NCI-H526 (cell line): ENCODE results near the gene NFASC.

ENCODE experiments used
- DNase-seq, 2 experiments: peaks; one replicate each; lab custom pipeline; 2025; lab: John Stamatoyannopoulos, UW

The NFASC gene

DNA sequence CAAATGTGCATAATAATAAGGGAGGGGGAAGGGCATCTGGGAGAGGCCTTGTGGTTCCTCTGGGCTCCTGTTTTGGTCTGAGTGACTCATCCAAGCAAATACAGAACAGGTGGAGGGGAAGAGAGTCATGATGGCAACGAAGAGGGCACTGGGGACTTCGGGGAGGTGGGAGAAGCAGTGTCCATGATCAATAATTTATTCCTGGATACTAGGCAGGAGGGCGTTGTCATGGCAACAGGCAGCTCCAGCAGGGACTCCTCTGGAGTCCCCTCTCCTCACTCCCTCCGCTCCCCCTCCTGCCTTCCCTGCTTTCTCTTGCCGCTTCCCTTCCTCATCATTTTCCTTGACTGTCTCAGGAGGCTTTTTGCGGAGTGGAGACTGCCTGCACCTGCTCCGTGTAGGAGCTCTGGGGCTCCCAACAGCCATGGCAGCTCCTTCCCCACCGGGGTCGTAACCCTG, 12.3 kb upstream of the NFASC start:
- no peak for DNase-seq

DNA sequence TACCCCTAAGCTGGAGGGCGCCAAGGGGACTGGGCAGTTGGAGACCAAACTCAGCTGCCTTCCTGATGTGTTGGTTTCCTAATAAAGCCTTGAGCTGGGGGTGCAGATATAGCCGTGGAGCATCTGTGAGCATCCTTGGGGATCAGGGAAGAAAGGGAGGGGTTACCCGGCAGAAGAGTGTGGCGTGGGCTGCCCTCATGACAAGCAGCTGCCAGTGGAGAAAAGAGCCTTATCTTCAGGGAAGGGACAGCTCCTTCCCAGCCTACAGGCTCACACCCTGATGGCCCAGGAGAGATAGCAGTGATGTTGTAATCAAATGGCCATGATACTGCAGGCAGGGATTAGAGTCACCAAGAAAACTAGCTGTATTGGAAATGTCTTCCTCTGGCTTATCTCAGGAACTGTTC, 10.8 kb upstream of the NFASC start:
- no peak for DNase-seq

DNA sequence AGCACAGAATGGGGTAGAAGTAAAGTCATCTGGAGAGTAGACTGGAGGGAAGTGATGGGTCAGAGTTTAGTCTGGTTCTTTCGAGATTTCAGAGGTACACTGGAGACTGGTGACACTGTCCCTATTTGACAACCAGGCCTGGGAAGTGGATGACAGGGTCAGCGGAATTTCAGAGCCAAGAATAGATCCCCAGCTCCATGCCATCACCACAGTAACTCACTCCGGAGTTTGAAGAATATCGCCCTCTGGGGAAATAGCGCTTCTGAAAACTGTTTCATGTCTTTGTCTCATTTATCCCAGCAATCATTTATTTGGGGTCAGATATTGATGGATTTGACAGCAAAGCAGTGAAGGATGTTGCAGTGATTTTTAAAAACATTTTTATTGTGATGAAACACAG, 7.6 kb upstream of the NFASC start:
- no peak for DNase-seq

DNA sequence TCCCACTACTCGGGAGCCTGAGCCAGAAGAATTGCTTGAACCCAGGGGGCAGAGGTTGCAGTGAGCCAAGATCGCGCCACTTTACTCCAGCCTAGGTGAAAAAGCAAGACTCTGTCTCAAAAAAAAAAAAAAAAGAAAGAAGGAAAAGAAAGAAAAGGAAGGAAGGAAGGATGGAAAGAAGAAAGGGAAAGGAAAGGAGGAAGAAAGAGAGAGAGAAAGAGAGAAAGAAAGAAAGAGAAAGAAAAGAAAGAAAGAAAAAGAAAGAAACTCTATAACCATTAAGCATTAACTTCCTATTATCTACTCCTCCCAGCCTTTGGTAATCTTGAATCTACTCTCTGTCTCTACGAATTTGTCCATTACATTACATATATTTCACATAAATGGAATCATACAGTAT, 6.9 kb upstream of the NFASC start:
- DNase-seq, result no peak

DNA sequence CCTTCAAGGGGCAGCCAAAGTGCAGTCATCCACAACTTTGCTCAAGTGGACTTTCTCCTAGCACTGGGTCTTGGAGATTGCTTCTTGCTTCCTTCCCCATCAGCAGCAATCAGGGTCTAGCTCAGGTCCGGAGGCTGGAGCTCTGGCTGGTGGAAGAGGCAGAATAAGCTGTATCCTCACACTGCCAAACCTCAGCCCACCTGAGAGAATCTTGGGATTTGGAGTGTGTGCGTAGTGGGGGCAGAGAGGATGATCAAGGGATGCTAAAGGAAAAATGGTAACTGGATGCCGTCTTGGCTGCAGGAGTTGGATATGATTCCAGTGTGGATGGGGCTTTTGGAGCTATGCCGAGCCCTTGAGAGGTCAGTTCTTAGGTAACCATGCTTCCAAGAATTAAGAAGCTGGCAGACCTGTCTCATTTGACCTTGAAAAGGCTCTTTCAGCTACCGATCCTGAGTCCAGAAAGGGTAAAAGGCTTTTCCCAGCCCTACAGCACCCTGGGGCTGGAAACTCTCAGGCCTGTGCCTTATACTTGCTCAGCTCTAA, 4.5 kb upstream of the NFASC start:
- no peak for DNase-seq

DNA sequence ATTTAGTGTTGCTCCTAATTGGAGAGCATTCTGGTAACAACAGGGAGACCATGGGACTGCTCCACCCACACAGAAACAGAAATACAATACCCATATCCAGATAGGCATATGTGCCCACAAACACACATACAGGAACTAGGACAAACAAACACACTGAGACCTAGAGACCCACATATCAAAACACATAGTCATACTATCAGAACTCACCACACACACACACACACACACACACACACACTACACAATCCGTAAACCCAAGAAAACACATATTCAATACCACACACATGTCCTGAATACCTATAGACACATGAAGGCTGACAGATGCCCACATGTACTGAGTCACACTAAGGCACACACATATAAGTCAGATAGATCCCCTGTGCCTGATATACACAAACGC, 3.5 kb upstream of the NFASC start:
- DNase-seq, result no peak

DNA sequence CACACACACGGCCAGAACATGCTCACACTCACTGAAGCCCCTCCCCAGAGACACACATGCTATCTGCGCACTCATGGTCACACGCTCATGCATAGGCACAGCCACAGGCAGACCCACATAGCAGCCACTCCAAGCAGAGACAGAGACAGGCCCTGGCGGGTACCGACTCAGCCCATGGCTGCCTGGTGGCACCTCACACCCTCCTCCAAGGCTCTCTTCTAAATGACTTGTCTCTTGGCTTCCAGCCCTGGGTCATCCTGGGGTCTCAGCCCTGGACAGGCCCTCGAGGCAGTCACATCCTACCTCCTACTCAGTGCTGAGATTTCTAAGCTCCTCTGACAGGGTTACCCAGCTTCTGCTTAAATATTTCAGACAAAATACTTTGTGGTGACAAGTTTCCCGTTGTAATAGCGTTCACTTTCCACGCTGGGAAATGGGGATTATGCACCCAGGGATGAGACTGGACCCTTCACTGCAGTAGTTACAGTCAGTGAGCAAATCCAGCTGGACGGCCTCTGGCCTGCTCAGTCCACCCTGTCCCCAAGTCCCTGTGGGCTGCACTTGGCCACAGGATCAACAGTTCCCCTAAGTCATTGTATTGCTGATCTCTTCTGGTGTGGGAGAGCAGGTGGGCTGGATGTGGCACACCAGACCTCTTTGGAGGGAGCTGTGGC, 2.9 kb upstream of the NFASC start:
- DNase-seq, result no peak

DNA sequence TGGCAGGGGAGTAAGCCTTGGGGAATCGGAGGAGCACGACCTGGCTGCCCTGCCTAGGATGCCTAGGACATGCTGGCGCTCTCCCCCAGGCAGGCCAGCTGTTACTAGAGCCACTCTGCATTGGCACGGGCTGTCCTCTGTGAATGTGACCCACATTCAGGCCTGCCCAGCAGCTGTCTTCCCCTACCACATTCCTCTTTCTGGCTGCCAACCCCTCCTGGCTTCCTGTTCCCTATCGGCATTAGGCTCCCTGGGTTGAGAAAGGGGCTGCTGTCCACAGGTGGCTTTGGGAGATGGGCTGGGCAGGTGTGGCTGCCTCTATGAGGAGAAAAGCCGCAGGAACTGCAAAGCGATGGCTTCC, 2.3 kb upstream of the NFASC start:
- DNase-seq, result no peak

DNA sequence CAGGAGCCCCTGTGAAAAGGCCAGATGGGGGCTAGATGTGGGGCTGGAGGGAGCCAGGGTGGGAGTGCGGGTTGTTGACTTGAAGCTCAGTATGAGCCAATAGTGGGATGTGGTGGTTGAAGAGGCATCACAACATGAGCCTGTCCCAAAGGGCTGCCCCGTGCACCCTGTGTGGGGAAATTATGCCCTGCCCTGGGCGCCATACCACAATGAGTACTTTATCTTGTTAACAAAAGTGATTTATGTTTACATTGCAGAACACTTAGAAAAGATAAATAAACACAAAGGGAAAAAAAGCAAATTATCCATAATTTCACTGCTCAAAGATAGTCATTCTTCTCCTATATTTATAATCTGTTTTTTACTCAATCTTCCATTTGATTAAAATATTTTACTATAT, 1.6 kb upstream of the NFASC start:
- no peak for DNase-seq

DNA sequence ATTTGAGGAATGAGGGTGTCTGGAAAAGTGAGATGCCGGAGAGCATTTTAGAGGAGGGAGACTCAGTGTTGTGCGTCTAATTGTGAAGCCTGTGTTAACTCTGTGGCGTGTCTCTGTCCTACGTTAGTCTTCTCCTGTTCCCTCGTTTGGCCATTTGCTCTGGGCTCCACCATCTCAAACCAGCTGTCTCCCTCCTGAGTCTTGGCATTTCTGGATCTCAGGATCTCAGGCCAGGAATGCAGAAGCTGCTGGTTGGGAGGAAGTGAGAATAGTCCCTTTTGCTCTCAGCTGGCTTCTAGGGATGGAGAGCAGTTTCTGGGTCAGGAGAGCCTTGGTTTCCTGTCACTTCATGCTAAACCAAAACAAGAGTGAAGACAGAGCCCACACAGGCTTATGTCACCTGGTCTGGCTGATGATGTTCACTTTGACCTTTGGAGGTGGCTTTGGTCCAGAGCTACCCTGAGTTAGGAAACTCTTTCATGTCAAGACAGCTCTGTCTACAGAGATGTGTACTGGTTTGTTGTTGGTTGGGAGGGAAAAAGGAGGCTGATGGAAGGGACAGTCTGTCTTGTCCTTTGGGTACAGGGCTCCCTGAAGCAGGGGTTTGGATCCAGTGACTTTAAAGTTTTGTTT, 859 bp downstream of the NFASC start:
- DNase-seq, result no peak

DNA sequence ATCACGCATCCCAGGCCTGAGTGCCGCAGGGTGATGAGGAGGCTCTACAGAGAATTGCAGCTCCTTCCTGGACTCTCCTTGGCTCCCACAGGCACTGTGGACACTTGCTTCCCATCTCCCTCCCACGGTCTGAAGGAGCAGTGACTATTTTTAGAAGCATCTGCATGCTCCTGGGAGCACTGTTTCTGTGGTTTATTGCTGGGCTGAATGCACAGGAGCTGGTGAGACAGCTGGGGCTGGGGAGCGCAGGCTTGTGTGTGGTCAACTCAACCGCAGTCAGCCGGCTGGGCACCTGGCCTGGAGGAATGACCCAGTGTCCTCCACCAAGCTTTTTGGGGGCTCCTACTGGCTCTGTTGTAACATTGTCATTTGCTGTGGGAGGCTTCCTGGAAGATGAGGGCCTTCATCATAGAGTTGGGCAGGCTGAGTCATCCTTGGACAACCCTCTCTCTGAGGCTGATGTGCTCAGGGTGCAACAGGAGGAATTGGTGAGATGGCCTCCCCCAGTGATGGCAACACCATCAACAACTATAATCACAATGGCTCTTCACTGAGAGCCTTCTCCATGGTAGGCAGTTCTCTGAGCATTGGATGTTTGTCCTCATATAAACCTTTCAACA, 1.7 kb downstream of the NFASC start:
- no peak for DNase-seq

DNA sequence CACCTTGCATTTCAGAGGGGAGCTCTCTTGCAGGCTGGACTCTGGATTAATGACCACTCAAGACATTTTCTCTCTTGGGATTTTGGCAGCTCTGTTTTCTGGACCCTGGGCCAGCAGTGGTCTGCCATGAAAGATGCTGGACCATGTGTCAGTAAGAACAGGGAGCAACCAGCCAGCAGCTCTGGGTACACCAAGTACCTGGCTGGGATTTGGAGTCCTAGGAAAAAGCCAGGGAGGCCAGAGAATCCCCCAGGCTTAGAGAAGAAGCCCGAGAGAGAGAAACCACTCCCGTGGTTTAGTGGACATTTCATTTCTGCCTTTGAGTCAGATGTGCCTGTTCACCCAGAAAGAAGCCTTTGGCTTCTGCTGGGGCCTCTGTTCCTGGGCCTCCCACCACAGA, 2.5 kb downstream of the NFASC start:
- no peak for DNase-seq

DNA sequence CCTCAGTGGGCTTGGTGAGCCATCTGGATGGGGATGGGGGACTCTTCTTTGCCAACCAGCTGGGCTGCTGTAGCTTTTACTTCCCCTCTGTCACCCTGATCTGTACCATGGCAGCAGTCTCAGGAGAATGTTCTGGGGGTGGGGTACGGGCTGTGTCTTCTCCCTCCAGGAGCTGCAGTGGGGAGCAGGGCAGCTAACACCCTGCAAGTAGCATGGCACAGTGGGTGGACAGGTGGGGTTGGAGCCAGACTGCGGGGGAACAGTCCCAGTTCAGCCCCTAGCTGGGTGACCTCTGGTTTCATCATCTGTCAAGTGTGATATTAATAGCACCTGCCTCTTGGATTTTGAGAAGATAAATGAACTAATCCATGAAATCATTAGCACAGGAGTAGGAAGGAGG, 3.1 kb downstream of the NFASC start:
- no peak for DNase-seq

DNA sequence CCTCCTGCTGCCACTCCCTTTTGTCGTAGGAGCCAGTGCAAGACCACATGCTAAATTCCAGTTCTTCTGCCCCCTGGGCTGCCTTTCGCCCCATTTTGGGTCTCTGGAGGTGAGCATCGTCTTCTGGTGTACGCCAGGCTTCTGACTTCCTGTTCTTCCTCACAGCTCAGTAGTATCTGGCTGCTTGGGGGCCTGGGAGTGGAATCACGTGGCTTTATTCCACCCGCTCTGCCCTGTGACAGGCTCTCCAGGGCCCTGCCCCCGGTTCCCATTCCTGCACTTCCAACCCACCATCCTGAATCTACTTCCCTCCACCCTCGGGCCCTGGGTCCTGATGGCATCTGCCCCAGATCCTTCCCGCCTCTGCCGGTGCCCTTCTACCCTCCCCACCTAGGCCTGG, 3.6 kb downstream of the NFASC start:
- DNase-seq, result no peak

DNA sequence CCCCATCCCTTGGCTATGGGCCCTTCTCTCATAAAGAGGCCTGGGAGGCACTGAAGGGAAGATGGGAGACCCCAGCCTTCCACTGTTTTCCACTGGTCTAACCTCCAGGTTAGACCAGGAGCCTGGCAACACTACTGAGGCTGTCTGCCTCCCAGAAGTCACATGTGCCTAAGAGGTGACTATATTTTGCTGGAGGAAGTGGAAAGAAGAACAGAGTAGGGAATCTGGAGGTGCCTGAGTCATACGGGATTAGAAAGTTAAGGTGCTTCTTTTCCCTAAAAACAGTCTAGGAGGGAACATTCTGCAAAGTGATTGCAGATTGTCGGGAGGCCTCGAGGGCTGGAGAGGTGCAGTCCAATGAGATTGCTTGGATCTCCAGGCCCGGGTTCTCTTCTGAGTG, 4.6 kb downstream of the NFASC start:
- no peak for DNase-seq

DNA sequence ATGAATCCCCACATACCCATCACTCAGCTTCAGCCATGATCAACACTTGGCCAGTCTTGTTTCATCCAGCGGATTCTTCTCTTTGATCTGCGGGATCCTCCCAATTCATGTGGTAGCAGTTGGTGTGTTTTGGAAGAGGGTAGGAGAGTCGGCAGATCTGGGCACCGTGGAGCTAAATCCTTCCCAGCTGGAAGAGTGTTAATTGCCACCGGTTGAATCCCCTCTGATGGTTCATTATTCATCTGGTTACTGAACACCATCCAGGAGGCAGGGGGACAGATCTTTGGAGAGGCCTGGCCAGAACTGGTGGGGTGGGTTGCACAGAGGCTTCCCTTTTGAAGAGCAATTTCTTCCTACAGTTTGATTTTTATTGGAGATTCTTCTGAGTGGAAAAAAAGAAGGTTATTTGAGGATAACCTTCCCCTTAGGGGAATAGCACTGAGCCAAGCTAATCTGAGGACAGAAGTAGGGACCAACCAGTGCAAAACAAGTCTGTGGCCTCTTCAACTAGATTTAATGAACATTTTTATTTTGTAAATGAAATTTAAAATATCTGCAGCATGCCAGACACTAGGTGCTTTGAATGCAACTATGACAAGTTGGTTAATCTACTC, 8.1 kb downstream of the NFASC start:
- no peak for DNase-seq

DNA sequence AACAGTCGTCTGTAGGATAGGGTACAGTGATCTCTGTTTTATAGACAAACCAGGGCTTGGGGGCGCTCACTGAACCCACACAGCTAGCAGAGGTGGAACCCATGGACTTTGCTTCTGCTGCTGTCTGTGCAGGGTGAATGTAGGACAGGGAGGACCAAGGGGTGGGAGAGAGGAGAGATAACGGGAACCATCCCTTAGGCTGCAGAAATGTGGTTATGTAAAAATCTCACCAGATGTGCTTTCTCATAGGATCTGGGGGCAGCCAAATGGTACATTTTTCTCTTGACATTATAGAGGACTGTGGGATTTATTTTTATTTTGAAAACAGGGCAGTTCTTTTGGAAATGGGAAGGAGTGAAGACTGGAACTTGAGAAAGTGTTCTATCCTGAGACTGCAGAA, 8.7 kb downstream of the NFASC start:
- no peak for DNase-seq

DNA sequence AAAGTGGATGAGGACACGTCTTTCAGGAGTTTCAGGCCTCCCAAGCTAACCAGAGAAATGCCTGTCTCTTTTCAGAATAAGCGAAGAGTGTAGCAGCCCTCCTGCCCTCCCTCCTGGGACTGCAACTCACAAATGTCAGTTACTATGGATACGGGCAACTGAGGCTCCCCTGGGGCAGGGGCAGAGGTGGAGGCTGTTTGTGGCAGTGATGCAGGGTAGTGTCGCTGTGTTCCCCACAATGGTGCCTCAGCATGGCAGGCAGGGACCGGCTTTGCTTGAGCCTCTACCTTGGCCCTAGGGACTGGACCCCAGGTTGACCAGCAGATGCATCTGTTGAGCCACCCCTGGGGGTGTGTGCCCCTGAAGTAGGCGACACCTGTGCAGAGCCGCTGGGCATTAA, 10.2 kb downstream of the NFASC start:
- DNase-seq, result no peak

DNA sequence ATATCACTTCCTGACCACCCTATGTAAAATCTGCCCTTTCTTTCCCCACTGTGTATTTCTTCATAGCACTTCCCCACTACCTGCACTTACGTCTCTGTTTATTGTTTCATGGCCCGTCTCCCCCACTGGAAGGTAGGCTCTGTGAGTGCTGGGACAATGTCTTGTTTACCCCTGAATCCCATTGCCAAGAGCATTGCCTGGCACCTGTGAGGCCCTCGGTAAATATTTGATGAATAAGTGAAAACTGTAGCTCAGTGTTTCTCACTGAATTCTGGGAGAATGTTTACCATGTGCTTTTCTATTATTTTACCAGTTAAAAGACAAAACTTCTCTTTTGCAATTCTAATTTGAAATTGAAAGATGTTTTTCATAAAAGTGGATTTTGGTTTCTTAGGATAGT, 11.8 kb downstream of the NFASC start:
- DNase-seq, result no peak

DNA sequence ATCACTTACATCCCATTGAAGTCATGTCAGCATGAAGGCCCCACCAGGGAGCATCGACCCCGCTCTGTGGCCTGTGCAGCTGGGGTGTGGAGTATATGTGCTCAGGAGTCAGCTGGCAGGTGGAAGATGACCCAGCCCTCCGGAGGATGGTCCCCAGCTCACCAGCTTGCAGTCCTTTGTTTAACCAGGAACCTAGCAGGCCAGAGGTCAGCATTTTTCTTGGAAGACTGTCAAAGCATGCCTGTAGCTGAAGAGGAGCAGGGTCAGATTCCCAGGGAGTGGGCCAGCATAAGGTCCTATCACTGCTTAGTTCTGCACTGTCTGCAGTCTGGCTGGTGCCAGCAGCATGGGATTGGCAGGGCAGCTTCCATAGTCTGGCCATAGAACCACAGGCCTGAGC, 12.7 kb downstream of the NFASC start:
- DNase-seq, result no peak

DNA sequence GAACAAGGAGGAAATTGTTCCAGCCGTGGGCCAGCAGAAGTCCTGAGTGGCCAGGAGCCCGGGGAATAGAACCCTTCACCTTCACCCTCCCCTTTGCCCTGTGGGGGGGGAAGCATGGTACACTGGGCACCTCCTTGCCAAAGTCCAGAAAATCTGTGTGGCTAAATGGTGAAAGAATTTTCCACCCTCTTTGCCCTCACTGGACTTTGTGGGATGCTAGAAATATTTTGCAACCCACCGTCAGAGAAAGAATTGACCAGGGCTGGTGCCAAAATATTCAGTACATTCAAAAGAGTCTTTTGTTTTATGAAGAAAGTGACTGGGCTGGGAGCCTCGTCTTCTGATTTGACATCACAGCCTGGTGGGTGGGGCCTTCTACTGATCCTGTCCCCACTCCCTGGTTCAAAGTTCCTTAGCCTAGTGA, 14.6 kb downstream of the NFASC start:
- no peak for DNase-seq

DNA sequence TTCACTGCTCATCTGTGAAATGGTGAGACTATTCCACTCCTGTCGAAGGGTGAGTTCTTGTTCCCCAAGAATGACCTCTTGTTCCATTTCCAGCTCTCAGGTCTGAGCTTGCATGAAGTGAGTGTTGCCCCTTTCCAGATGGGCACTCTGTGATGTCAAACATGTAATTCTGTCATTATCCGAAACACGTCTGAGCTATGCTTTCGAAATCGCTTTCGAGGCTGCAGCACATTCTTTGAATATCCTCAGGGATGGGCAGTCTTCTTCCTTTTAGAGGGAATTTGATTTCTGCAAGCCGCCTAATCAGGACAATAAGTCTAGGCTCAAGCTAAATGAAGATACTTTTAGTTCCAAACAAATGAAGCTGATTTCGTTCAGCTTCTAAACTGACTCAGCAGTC, 15.1 kb downstream of the NFASC start:
- DNase-seq, result no peak

DNA sequence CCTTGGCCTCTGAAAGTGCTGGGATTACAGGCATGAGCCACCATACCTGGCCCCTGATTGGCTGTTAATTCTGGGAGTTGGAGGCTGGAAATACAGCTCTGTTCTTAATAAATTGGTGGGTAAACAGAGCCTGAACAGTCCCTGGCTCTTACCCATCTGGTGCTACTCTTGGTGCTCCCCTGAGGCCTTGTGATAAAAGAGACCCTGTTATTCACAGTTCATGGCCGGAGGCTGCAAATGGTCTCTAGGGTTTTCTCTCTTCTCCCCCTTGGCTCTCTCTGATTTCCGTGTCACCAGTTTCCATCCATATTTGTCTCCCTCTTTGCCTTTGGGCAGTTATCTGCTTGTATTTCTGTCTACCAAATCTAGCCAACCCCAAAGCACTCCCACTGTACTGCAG, 17.2 kb downstream of the NFASC start:
- no peak for DNase-seq
